GM18951 (cell line): Measurements from ENCODE around the gene ZAR1L.

Experiments used
- POLR2A ChIP-seq: IDR thresholded peaks from 4 replicates; pipeline ENCODE4 v1.6.1; 2011; ENCODE audit warnings: mild to moderate bottlenecking; ENCODE audit not compliant: insufficient read length, insufficient read depth; ENCODE audit errors: extremely low read depth
- in situ Hi-C: fragments of 300-500 bp; cut with MboI; formaldehyde crosslinking; loops from one replicate; pipeline ENCODE4 v1.12.0; 2022; ENCODE audit warnings: low sequenced_read_pairs, mixed read lengths, inconsistent platforms; ENCODE audit not compliant: unreplicated experiment

ZAR1L gene

GRCh38 chr13:32314271-32315237 is 609 bp downstream of the ZAR1L start:
- in situ Hi-C loops: no loop called here
- no peak for TF ChIP-seq POLR2A

DNA sequence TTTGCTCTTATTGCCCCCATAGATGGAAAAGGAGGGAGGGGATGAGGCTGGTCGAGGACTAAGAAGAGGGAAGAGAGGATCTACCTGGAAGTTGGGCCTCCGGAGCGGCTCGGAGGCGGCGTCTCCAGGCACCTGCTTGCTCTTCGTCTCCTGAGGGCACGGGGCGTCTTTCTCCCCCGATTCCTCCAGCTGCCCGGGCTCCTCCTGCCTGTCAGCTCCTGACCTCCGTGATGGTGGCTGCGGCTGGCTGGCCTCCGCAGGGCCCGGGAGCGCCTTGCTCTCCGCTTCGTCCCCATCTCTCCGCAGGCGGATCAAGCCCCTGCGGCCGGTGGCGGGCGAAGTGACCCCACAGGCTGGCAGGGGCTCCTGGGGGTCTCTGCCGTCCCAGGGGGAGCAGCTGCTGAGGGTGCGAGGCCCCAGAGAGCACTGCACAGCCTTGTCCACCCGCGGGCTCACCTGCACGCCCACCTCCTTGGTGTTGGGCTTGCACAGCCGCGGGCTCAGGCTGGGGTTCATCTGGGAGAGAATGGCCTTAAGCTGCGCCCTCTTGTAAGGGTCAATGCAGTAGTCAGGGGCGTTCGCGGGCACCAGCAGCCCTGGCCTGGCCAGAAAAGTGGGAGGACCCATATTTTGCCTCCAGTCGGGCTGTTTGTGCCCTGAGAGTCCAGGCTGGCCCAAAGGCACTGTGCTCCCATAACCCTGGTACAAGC is 3.8 kb downstream of the ZAR1L start:
- in situ Hi-C loops: no loop called here

GRCh38 chr13:32310134-32310706 is 4.9 kb downstream of the ZAR1L start:
- no peak for TF ChIP-seq POLR2A
- in situ Hi-C loops: no loop called here

More for the DNA sequence above, 3.8 kb downstream of the ZAR1L start:
- TF ChIP-seq POLR2A: no peak

DNA sequence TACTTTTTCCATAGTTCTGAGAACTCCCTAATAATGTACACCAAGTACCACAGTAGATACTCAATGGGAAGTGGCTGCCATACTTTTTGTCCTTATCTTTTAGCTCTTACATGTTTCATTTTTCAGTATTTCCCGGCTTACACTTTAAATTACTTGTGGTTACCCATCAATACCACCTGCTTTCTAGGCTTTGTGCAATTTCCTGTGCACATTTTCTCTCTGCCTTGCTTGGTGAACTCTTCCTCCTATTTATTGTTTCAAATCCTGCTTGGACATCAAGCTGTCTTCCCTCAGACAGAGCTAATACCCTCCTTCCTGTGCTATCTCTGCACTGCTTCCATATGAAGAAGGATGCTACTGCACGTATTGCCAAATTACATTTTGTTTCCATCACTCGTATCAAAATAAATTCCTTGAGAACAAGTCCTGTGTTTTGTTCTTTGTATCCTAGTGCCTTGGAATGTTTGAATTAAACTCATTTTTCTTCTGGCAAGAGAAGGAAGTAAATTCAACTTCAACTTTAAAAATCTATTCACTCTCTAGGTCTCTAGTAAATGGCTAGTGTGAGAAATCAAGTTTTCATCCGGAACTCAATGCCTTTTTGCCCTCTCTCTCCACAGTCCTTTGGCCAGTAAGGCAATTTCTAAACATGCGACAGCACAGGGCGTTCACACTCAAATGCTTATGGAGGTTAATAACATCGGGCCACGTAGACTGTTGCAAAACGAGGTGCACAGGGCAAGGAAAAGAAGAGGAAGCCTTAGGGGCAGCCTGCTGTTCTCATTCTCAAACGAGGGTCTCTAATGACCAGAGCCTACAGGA is 5.6 kb downstream of the ZAR1L start:
- no peak for TF ChIP-seq POLR2A
- in situ Hi-C loops: no loop called here

GRCh38 chr13:32305646-32306045 is 9.5 kb downstream of the ZAR1L start:
- no peak for TF ChIP-seq POLR2A
- in situ Hi-C loops: no loop called here

- TF ChIP-seq POLR2A: no peak
- in situ Hi-C loops: no loop called here
These were observed 12.7 kb downstream of the ZAR1L start for GRCh38 chr13:32302461-32302860.

DNA sequence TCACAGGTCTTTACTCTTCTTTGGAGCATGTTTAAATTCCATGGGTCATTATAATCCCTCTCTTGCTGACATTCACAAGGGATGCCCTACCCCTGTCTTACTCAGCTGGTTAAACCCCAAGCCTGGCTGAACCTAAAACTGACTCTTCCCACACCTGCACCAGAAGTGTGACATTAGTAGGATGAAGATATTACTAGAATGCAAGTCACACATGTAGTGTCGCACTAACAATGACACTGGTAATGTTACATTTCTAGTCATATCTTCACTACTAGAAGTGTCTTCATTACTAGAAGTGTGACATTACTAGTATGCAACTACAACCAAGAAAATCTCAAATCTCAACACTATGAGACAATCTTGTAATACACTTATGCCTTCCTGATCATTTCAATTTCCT is 14.2 kb downstream of the ZAR1L start:
- no peak for TF ChIP-seq POLR2A

GRCh38 chr13:32300406-32300805 is 14.8 kb downstream of the ZAR1L start:
- no peak for TF ChIP-seq POLR2A
- in situ Hi-C loops: no loop called here

More for the DNA sequence above, 14.2 kb downstream of the ZAR1L start:
- in situ Hi-C loops: no loop called here

DNA sequence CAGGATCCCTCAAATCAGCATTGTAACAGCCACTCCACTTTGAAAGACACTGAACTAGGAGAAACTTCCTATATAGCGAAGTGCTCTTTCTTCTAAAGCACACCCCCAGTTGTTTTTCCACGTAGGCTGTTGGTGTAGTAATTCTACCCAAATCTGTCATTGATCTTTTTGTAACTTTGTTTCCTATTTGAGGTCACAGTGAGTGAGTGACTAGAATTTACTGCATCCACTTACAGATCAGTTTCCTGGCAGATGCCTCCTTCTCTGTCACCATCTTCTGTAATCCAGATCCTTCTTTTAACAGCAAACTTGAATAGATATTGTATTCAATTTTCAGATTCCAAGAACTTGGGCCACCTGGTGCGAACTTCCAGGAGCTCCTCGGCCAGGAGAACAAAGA is 15.3 kb downstream of the ZAR1L start:
- TF ChIP-seq POLR2A: no peak
- in situ Hi-C loops: loop anchor here (10.0 kb wide), 2 partner anchors 275 to 385 kb away; no protein-coding TSS in a partner anchor

DNA sequence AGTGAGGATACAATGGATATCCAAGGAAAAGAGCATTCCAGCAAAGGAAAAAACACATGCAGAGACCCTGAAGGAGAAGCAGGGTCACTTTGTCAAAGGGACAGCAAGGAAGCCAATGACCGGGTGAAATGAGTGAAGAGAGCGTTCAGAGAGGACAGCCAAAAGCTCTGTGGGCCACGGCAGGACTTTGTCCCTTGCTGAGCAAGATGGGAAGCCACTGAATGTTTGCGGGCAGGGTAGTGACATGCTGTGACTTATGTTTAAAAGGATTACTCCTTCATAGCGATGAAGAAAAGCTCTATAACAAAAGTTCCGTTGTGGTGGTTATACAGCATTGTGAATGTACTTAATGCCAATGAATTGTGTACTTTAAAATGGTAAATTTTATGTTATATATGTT is 16.5 kb downstream of the ZAR1L start:
- in situ Hi-C loops: loop anchor here (10.0 kb wide), 2 partner anchors 274 to 384 kb away; no protein-coding TSS in a partner anchor
- no peak for TF ChIP-seq POLR2A

DNA sequence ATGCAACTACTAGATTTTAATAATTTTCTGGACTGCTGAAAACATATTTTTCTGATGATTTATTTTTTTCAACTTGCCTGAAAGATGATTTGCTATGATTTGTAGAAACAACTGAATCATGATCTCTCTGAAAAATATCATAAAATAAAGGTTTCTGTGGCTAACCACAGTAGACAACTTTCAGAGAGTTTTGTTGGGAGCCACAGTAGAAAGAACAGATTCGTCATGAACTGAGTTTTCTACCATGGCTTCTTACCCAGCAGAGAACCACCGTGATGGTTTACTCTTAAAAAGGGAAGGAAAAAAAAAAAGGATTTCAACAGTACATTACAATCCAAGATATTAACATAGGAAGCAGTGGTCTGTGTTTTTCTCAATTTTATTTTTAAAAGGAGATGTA is 18.0 kb downstream of the ZAR1L start:
- in situ Hi-C loops: loop anchor here (10.0 kb wide), 2 partner anchors 272 to 382 kb away; no protein-coding TSS in a partner anchor
- no peak for TF ChIP-seq POLR2A

- no peak for TF ChIP-seq POLR2A
- in situ Hi-C loops: no loop called here
These were observed 29.6 kb downstream of the ZAR1L start for GRCh38 chr13:32285633-32285965.
